Prostate gland (tissue), 2 donors: ENCODE data around the gene TLE5.

Experiments
- CTCF ChIP-seq, 4 experiments: fragments of 200-600 bp in 2 of 4; fragments of 450-650 bp in 2 of 4; sonication (generic) in 2 of 4; IDR thresholded peaks; 1 replicate in 3 of 4; 2 replicates in 1 of 4; pipeline ENCODE4 v1.5.1; 2016 to 2019; ENCODE audit warnings: antibody characterized with exemption in 4 of 4, mild to moderate bottlenecking in 2 of 4, moderate library complexity in 2 of 4
- POLR2A ChIP-seq: fragments of 450-650 bp; IDR thresholded peaks from one replicate; pipeline ENCODE4 v1.6.1; 2016; ENCODE audit warnings: antibody characterized with exemption, mild to moderate bottlenecking
- POLR2AphosphoS5 ChIP-seq: sonication (generic); formaldehyde crosslinking; IDR thresholded peaks from one replicate; pipeline ENCODE4 v1.6.1; 2017; ENCODE audit warnings: antibody characterized with exemption

GRCh38 chr19:3099347-3100145 is 37.3 kb upstream of the TLE5 start:
- TF ChIP-seq CTCF (IDR thresholded peaks at IDR 0.05), result no peak
- no peak for TF ChIP-seq POLR2A
- TF ChIP-seq POLR2AphosphoS5, result no peak
